ENCODE measurements around the gene SOX6.
"Not testable (repeated sequence)": the region's sequence is repeated elsewhere in the genome, so short reads cannot be mapped to it uniquely, and the experiment has no call there.

The SOX6 gene

DNA sequence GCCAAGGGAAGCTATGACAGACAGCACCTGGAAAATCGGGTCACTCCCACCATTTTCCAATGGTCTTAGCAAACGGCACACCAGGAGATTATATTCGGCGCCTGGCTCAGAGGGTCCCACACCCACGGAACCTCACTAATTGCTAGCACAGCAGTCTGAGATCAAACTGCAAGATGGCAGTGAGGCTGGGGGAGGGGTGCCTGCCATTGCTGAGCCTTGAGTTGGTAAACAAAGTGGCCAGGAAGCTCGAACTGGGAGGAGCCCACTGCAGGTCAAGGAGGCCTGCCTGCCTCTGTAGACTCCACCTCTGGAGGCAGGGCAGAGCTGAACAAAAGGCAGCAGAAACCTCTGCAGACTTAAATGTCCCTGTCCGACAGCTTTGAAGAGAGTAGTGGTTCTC, 214.7 kb downstream of the SOX6 start:
- DNase-seq: not testable (repeated sequence)

DNA sequence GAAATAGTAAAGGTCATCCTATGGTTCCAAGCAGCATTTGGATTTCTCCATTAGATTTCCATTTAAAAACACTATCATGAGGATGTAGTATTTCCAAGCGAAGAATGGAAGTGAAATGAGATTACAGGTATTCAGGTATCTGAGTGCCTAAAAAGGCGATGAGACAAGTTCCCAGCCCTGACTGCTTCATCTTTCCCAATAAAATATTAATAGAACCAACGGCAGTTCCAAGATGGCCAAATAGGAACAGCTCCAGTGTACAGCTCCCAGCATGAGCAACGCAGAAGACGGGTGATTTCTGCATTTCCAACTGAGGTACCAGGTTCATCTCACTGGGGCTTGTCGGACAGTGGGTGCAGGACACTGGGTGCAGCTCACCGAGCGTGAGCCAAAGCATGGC, 215.2 kb downstream of the SOX6 start:
- not testable (repeated sequence) for DNase-seq

DNA sequence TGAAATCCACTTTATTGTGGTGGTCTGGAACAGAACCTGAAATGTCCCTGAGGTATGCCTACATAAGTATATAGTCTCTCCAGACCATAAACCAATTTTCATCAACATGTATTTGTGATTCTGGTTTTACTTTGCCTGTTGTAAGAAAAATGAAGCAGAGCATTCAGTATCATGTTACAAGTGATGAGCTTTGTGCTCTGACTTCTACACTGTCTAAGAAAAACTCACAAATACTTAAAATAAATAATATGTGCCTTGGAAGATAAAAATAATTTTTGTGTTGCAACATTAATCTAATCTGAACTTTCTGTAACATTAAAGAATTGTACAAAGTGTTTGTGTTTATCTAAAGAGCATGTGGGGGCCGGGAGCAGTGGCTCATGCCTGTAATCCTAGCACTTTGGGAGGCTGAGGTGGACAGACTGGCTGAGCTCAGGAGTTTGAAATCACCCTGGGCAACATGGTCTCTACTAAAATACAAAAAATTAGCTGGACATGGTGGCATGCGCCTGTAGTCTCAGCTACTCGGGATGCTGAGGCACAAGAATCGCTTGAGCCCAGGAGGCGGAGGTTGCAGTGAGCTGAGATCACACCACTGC, 219.5 kb downstream of the SOX6 start:
- no peak for DNase-seq

DNA sequence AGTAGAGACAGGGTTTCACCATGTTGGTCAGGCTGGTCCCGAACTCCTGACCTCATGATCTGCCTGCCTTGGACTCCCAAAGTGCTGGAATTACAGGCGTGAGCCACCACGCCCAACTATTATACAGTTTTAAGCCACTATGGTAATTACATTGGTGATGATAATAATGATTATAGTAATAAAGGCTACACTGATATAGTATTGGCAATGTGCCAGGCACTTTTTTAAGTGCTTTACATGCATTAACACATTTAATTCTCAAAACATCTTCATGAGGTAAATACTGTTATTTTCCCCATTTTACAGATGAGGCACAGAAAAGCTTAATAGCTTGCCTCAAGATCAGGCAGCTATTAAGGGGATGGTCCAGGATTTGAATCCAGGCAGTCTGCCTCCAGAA, 222.5 kb downstream of the SOX6 start:
- DNase-seq: no peak

DNA sequence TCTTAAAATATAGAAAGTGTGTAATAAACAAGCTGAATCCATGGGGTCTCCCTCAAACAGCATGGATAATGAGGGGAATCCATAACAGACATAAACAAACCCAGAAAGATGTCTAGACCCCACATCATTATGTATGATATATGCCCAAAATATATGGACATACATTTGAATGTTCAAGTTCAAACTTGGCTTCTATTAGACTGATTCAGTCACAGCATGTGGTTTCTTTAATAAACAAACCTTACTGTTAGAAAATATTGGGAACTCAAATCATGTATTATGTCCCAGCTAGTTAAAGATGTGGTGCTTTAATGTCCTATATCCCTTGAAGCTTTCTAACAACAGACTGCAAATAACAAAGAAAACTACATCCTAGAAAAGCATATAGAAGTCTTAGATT, 228.6 kb downstream of the SOX6 start:
- DNase-seq: no peak

DNA sequence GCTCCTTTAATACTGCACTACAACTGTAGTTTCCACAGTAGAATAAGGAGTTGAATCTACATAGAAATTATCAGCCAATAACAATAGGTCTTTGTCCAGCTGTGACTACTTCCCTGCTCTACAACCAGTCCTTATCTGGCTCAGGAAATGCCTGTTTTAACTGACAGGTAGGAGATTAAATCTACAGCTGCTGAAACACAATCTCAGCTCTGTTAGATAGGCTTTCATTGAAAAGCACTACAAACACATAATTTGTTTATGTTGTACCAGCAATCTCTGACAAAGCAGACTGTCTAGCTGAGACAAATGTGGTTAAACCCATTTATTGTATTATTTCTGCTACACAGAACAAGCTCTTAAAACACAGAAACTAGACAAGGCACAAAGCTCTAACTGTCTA, 230.0 kb downstream of the SOX6 start:
- DNase-seq: no peak

DNA sequence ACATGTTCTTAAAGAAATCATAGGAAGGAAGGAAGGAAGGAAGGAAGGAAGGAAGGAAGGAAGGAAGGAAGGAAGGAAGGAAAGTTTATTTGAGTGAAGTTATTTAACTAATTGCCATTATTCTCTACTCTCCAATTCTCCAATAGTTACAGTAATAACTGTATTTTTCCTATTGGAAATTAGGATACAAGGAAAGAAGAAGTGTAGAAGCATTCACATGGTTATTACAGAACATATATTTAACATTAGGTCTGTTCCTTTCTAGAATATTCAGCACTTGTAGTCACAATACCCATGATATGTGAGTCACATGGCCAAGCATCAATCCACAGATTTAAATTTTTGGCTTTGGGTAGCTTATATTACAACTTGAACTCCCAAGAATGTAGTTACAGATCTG, 230.6 kb downstream of the SOX6 start:
- no peak for DNase-seq

DNA sequence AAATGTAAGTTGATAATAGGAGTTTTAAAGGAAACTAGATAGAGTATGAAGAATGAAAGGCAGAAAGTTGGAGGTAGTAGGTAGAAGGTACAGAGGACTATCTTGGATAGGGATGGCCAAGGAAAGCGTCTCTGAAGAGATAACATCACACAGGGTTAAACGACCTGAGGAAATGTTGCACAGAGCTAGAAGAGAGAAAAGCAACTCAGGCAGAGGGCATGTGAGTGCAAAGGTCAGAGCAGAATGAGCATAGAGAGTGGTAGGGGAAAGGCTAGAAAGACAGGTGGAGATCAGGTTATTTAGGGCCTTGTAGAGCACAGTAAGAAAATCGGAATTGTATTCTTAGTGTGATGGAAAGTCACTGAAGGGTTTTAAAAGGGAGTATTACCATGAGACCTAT, 232.0 kb downstream of the SOX6 start:
- no peak for DNase-seq

DNA sequence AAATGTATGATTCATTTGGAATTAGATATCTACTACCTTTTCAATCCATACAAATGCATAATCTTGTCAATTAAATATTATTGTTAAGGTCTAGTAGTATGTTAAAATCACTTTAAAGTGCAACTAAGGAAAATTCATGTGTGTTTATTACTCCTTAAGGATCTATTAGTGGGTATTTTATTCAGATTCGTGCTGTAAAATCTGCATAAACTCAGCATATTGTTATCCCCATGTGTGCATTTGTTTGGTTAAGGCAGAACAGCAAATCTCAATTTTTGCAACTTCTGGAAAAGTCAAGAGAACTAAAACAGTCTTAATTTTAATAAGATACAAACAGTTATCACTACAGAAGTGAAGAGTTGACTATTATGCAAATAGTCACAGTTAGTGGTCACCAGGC, 234.5 kb downstream of the SOX6 start:
- no peak for DNase-seq

DNA sequence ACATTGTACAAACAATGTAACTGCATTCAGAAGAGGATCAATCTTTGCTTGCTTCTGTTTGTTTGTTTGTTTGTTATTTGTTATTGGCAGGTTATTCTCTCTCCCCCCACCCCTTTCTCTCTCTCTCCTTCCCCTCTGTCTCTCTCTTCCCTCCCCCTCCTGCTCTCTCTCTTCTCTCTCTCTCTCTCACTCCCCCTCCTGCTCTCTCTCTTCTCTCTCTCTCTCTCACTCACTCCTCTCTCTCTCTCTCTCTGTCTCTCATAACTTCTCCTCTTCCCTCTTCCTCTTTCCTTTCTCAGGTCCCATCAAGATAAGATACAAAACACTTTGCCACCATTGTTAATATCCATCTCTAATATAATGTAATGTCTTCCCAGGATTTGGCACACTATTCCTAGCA, 236.3 kb downstream of the SOX6 start:
- DNase-seq: no peak

DNA sequence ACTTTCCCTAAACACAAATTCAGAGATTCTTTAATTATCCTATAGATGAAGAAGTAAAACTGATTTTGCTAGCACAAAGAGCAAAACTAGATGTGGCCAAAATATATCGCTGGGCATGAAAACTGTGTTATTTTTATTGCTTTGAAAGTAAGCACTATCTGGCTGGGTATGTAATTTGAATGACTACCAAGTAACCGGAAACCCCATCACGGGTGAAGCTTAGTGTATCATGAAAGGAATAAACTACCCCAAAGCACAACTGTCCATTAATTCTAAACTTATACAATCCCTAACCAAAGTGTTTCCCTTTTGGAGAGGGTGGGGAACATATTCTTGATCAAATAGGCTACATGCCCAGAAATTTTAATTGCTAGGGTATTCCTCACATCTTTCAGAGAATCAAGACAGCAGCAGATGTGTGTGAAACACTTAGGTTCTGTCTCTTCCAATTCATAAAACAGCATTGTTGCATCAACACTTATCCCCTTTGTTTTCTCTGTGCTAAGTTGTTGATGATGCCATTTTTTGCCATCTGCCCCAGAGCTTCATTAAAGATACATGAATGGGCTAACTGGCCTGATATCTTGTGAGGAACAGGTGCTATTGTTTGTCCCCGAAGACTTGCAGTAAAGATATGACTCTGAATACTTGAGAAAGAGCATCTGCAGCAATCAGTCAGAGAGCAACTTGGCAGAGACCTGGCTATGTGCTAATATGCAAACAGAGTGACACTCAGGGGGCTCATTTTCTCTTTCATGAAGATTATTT, 238.2 kb downstream of the SOX6 start:
- DNase-seq: no peak

DNA sequence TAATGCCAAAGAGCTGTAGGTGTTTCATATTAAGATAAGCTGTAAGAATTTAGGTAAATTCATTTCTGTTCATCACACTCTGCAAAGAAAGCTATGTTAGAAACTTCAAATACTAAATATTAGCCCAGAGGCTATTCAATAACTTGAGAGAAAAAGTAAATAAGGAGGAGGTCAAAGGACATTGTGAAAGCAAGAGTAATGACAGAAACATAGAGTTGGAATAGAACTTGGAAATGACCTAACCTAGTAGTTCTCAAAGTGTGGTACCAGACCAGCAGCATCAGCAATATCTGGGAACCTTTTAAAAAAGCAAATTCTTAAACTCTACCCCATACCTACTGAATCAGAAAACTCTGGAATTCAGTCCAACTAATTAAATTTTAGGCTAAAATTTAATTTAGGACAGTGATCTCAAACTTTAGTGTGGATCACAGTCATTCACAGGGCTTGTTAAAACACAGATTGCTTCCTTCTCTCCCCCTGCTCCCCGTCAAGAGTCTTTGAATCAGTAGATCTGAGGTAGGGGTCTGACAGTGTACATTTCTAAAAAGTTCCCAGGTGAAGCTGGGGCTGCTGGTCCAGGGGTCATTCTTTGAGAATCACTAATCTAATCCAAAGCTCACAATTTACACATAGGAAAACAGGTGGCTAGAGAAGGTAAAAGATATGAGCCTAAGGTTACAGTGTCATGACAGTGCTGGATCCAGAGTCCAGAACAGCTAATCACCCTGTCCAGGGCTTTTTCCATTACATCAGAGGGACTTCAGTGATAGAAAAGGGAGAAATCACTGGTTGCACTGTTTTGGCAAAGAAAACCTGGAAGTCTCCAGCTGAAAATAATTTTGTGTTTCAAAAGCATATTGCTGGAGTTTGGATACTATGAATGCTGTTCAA, 241.1 kb downstream of the SOX6 start:
- DNase-seq: no peak

DNA sequence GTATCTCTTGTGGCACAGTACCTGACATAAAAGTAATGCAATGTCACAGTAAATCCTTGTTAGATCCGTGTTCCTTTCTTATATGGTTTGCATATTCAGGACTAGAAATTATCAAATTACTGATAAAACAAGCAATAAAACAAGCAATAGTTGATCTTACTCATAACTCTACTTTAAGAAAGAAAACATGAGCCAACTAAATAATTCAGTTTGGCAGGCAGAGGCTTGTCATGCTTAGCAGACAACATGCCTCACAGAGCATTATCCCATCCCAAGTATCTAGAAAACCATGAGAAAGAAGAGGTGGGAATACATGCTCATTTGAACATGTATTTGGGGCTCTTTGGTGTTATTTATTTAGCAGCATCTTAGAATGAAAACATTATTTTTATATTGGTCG, 241.9 kb downstream of the SOX6 start:
- no peak for DNase-seq

DNA sequence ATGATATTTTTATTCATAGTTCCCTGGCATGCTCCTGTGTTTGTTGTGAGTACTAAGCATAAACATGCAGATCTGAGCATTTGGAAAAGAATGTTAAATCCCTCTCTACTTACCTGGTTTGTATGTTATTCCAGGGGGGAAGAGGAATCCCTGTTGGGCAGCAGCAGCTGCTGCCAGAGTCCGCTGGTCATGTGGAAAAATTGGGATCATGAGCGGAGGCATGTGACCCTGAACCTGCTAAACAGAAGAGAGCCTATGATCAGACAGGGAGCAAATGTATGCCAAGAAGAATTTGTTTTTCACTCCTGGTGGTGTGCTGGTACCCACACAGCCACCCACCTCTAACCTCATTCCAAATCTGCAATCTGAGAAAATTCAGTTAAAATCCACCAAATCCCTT, 244.7 kb downstream of the SOX6 start:
- DNase-seq: no peak

DNA sequence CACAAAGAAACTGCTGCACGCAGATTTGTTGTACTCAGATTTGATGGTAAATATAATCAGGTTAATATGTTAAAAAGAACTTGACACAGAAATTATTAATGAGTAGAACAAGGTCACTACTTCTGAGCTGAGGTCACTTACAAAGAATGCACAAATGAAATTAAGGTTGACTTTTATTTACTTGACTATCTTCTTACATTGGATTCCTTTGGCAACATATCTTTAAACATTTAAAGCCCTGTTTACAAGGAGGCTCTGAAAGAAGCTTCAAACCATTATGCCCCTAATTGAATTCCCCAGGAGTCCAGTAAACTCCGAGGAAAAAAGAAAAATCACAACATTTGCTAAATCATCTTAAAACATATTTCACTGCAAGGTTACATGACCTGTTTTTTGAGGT, 245.5 kb downstream of the SOX6 start:
- DNase-seq: no peak

DNA sequence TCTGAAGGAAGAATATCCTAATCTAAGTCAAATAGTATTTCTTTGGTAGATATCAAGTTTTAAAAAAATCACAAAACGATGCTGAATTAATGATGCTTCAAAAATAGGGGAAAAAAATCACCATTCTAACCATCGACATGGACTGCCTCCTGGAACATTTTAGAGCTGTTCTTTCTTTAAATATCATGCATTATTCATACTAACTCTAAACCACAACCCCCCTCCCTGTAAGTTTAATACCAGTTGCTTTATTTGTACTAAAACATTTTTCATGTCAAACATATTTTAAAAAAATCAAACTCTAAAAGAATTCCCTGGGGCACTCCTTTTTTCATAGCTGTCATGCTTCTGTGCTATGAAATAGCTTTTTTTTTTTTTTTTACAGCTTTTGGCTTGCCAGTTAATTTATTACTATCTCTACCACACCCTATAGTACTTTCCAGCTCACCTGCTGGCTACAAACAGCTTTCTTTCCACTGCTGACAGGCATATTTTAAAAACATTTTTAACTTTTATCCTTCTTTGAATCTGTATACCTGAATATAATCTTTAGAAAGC, 256.9 kb downstream of the SOX6 start:
- no peak for DNase-seq

DNA sequence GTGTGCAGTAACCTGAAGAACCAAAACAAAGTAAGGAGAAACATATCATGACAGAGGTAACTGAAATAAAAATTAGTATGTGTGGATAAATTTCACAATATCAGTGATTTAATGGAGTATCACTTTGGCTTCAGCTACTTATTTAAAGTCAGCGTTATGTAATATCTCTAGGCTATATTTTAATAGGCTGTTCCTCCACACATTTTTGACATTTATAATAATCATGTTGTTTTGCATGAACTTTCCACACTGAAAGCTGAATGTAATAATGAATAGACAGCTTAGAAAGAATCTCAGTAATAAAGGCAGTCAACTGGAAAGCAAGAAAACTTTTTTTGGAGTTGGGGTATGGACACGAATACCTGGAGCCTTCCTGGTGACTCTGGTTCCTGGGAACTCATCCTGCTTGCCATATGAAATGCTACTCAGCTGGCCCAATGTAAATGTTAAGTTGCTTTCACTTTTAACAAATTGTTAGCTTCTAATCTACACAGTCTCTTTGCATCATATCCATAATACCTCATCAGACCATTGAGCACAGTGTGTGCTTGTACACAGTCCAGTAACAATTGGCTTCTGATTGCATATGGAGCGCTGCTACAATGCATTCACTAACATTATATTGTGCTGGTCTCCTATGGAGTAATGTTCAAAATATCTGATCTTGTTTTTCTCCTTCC, 257.7 kb downstream of the SOX6 start:
- no peak for DNase-seq

DNA sequence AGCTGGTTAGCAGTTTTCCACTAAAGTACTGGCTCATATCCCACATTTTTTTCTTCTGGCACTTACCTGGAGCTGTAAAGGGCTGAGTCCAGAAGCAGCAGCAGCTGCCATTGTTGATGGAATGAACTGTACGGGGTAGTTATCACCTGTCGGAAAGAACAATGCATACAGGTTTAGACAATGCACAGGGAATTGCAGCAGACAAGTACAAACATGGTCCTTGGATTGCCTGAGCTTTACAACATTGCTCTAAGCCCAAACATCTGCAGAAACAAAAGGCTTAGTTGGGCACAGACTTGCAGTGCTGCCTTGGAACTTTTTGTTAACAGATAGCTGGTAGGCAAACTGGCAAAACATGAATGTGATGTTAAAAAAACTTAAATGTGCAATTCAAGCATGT, 258.8 kb downstream of the SOX6 start:
- DNase-seq: no peak

DNA sequence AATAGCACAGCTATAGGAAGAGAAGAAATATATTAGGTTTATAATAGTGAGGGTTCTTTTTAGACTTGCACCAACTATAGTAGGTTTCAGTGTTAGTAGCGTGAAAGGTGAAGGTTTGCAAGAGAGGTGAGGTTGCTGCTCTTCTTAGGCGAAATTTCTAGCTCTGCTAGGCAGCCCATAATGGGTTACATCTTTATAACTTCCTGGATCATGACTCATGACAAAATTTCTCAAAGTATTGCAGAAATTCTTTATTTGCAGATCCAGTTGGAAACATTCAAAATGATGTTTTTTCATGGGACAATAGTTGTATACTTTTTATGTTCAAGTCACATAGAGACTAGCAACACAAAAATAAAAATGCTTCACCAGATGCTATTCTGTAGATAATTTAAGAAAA, 260.0 kb downstream of the SOX6 start:
- no peak for DNase-seq

DNA sequence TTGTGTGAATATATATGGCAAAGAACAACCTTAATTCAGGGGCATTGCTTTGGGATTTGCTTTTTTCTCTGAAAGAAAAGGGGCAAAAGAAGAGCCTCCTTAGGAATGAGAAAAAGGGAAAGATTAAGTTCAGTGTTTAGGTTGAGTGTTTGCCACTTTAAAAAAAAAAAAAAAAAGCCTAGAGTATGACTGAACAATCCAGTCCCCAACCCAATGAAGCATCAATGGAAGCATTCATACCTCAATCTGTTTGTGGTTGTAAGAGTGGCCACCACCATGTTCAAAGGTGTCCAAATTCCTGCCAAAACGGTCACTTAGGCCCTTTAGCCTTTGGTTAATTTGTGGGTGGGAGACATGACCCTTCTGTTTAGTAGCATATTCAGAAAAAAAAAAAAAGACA, 260.6 kb downstream of the SOX6 start:
- DNase-seq: no peak

DNA sequence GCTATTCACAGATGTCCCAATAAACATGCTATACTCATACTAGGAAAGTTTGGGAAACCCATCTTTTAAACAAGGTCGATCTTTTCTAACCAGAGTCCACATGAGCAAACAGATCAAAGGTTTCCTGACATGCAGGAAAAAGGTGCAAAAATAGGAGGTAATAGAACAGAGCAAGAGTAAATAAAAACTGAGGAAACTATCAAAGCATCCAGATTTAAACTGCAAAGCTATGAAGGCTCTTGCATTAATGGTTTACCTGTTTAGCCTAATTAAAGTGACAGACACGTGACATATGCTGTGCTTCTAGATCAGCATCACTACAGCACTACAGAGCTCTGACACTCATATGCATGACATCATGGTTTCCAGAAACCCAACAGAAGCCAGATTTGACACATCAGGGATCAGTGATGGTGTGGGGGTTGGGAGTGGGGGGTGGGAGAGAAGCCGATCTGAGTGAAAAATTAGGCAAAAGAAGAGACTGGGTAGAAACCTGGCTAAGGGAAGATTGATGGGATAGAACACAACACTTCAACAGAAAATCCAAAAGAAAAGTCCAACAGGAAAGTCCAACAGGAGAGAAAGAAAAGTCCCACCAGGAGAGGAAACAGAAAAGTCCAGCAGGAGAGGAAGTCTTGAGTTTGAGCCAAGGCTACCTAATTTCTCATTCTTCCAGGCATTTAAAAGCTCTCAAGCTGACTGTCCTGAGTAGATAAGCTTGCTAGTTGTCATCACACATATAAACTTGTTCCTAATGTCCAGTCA, 262.3 kb downstream of the SOX6 start:
- no peak for DNase-seq

DNA sequence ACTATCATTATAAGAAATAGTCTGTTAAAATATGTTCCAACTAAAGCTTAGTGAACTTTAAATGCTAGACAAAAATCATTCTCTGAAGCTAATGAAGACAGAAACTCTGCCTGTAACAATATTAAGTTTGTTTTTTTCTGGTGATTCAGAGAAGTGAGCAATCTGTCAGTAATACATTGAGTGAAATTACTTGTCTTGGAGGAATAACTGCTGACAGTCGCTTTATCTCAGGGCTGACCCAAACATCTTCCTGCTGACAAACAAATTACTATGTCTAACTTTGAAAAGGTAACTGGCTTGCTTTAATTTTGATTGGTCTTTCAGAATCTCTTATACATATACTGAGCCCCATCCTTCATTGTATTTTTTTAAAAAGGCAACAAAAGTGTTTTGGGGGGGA, 264.5 kb downstream of the SOX6 start:
- no peak for DNase-seq
